Breast epithelium (tissue), 3 donors: ENCODE results near the gene NCKAP1.

Experiments used
- CTCF ChIP-seq, 3 donors: fragments of 450-650 bp; IDR thresholded peaks; one replicate each; pipeline ENCODE4 v1.5.1; 2016 to 2017; ENCODE audit warnings: antibody characterized with exemption in 3 of 3, mild to moderate bottlenecking in 3 of 3, moderate library complexity in 3 of 3
- POLR2A ChIP-seq: fragments of 450-650 bp; IDR thresholded peaks from one replicate; pipeline ENCODE4 v1.6.1; 2016; ENCODE audit warnings: antibody characterized with exemption, mild to moderate bottlenecking, moderate library complexity
- POLR2AphosphoS5 ChIP-seq, 3 donors: sonication (generic); formaldehyde crosslinking; IDR thresholded peaks; one replicate each; pipeline ENCODE4 v1.6.1; 2017; ENCODE audit warnings: antibody characterized with exemption in 3 of 3

GRCh38 chr2:182968493-182968892, 69.8 kb downstream of the NCKAP1 start:
- no peak for TF ChIP-seq CTCF (IDR thresholded peaks at IDR 0.05)
- TF ChIP-seq POLR2AphosphoS5 (IDR thresholded peaks at IDR 0.05): no peak
- no peak for TF ChIP-seq POLR2A
